SU-DHL-6 (cell line): ENCODE results near the gene MAP3K12.

Experiments
- EZH2phosphoT487 ChIP-seq: fragments of 200-600 bp; sonication (generic), shearing (Covaris generic); conservative IDR thresholded peaks from 2 replicates; pipeline ENCODE4 v1.6.1; 2018; ENCODE audit warnings: mild to moderate bottlenecking, antibody characterized with exemption, low read length, moderate library complexity, mixed read lengths
- TF ChIP-seq, protein P1 (sequence below): fragments of 200-600 bp; sonication (generic); IDR thresholded peaks from one replicate; pipeline ENCODE4 v1.5.1; 2017; ENCODE audit warnings: antibody characterized with exemption, mild to moderate bottlenecking, low read length, moderate library complexity; ENCODE audit not compliant: insufficient read depth, poor library complexity, severe bottlenecking

DNA sequence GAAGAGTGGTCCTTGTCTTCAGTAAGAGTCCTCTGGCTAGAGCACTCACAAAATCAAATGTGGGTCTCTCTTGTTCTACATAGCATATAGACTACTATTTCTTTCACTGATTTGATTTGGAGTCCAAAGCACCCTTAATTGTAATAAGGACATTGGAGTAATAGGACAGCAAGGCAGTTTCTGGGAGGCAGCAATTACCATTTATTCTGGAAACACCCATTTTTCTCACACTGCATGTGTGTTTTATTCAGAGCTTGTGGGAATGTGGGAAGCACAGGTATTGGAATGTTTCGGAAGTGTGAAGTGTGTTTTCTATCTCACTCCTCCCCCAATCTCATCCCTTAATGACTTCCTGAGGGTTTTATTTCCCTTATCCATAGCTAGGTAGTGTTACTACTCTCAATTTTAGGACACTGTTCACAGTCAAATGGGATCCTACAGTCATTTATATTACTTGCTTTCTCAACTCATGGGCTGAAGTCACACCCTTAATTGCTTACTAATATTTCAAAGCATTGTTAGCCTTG is 27.1 kb downstream of the MAP3K12 start:
- TF ChIP-seq, protein P1, sequence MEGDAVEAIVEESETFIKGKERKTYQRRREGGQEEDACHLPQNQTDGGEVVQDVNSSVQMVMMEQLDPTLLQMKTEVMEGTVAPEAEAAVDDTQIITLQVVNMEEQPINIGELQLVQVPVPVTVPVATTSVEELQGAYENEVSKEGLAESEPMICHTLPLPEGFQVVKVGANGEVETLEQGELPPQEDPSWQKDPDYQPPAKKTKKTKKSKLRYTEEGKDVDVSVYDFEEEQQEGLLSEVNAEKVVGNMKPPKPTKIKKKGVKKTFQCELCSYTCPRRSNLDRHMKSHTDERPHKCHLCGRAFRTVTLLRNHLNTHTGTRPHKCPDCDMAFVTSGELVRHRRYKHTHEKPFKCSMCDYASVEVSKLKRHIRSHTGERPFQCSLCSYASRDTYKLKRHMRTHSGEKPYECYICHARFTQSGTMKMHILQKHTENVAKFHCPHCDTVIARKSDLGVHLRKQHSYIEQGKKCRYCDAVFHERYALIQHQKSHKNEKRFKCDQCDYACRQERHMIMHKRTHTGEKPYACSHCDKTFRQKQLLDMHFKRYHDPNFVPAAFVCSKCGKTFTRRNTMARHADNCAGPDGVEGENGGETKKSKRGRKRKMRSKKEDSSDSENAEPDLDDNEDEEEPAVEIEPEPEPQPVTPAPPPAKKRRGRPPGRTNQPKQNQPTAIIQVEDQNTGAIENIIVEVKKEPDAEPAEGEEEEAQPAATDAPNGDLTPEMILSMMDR = no peak
- TF ChIP-seq EZH2phosphoT487 = no peak
